H1 (cell line): ENCODE data around the gene POMT2. TPM values are rescaled to one million over a fixed set of nuclear protein-coding genes. Genes with fewer than 3 reads are reported as not detected.

ENCODE experiments used
- BACH1 ChIP-seq: IDR thresholded peaks from 2 replicates; pipeline ENCODE4 v1.6.1; 2012; ENCODE audit warnings: low read length, improper control_type of control experiment
- MAFK ChIP-seq: IDR thresholded peaks from 2 replicates; pipeline ENCODE4 v1.6.1; 2012; ENCODE audit warnings: low read depth, mild to moderate bottlenecking, improper control_type of control experiment, low read length
- SAP30 ChIP-seq: fragments of 300-600 bp; sonication (generic); IDR thresholded peaks from 2 replicates; pipeline ENCODE4 v1.7.1; 2012; ENCODE audit warnings: low read length, moderate library complexity, mild to moderate bottlenecking, inconsistent platforms; ENCODE audit not compliant: insufficient read depth, insufficient replicate concordance
- polyA plus RNA-seq, 7 experiments: library from polyadenylated mRNA; depleted of rRNA in 3 of 7; stranded (reverse) in 5 of 7; unstranded in 2 of 7; fragments of >200 nt in 5 of 7; fragments of 200-250 nt in 2 of 7; gene quantifications; 1 replicate in 5 of 7; 2 replicates in 1 of 7; 4 replicates in 1 of 7; pipeline versions ENCODE4 v1.2.1 to v1.2.3, GENCODE V29; 2011 to 2013; ENCODE audit warnings: missing spikeins in 2 of 7, mixed read lengths in 2 of 7
- total RNA-seq: library from RNA; stranded (reverse); fragmentation: NEBNext Ultra II Directional; extraction: Animal tissue kit (Norgen Biotek cat#: 25700); gene quantifications from 2 replicates; pipeline ENCODE4 v1.2.1, GENCODE V29; 2021

The POMT2 gene
- total and polyA plus RNA-seq, 2 of the 8 experiments (the other 6 are each of a cell fraction or from before 2014, with no cell fraction given), result 20.8 to 44.9 TPM

DNA sequence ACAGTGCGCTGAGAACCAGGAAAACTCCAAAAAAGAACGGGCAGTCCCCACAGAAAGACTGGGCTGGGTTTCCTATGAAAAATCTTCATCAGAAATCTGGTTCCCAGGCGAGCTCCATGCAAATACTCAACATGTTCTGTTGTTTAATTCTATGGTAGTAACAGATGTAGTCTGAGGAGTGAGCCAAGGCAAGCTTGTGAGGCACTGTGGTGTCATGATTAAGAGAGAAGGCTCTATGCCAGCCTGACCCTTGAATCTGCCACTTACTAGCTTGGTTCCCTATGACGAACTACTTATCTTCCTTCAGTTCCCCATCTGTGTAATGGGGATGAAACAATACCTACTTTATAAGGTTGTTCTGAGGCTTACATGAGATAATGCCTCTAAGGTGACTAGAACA lies 10.7 kb downstream of the POMT2 start (continued):
- TF ChIP-seq SAP30 (no peak), BACH1 (no peak), MAFK (no peak)
